Keratinocyte (primary cell): Measurements from ENCODE around the gene EYS. TPM values are rescaled to one million over a fixed set of nuclear protein-coding genes. Genes with fewer than 3 reads are reported as not detected.

Source experiments
- DNase-seq: peaks from one replicate; pipeline ENCODE4 v3.0.0-alpha.2; 2011; ENCODE audit warnings: low read depth, missing footprints, low spot score
- FAIRE-seq: peaks from 2 replicates; lab custom pipeline; 2011; peaks lifted over from hg19 to GRCh38; lab: Jason Lieb, UNC
- H2AFZ ChIP-seq: 2 replicates; pipeline ENCODE4 v1.6.0; 2012; ENCODE audit warnings: low read length, control low read depth, inconsistent platforms; ENCODE audit not compliant: control insufficient read depth
- H3K27ac ChIP-seq: 2 replicates; pipeline ENCODE4 v1.5.1; 2011; ENCODE audit warnings: low read length; ENCODE audit not compliant: control insufficient read depth, insufficient read depth
- H3K27me3 ChIP-seq: 3 replicates; pipeline ENCODE4 v1.6.0; 2011; ENCODE audit warnings: low read length; ENCODE audit not compliant: control insufficient read depth, insufficient read depth; ENCODE audit errors: extremely low read depth
- H3K36me3 ChIP-seq, 2 experiments: 2 replicates in 1 of 2; 3 replicates in 1 of 2; pipeline ENCODE4 v1.5.1; 2011; ENCODE audit warnings: low read length in 2 of 2, mild to moderate bottlenecking in 1 of 2; ENCODE audit not compliant: control insufficient read depth in 2 of 2, insufficient read depth in 2 of 2; ENCODE audit errors: extremely low read depth in 1 of 2
- H3K4me1 ChIP-seq: 3 replicates; pipeline ENCODE4 v1.5.1; 2011; ENCODE audit warnings: low read length; ENCODE audit not compliant: control insufficient read depth, insufficient read depth; ENCODE audit errors: extremely low read depth
- H3K4me2 ChIP-seq: 3 replicates; pipeline ENCODE4 v1.6.0; 2011; ENCODE audit warnings: low read depth, low read length; ENCODE audit not compliant: control insufficient read depth, insufficient read depth; ENCODE audit errors: extremely low read depth
- H3K4me3 ChIP-seq, 3 experiments: fragments of 200-600 bp in 1 of 3; sonication (generic) in 1 of 3; 2 replicates in 2 of 3; 3 replicates in 1 of 3; pipeline ENCODE4 v1.5.1; 2011 to 2016; ENCODE audit warnings: low read length in 3 of 3, mild to moderate bottlenecking in 3 of 3, control low read depth in 2 of 3, inconsistent platforms in 1 of 3, low read depth in 1 of 3, mixed read lengths in 1 of 3, mixed run types in 1 of 3, moderate library complexity in 1 of 3; ENCODE audit not compliant: control insufficient read depth in 2 of 3, insufficient read depth in 2 of 3; ENCODE audit errors: extremely low read depth in 1 of 3
- H3K79me2 ChIP-seq: 2 replicates; pipeline ENCODE4 v1.6.0; 2012; ENCODE audit warnings: low read length; ENCODE audit not compliant: control insufficient read depth, insufficient read depth
- H3K9ac ChIP-seq: 3 replicates; pipeline ENCODE4 v1.6.0; 2011; ENCODE audit warnings: low read length; ENCODE audit not compliant: control insufficient read depth, insufficient read depth; ENCODE audit errors: extremely low read depth
- H3K9me1 ChIP-seq: 3 replicates; pipeline ENCODE4 v1.6.0; 2011; ENCODE audit warnings: low read length; ENCODE audit not compliant: control insufficient read depth, insufficient read depth; ENCODE audit errors: extremely low read depth
- H3K9me3 ChIP-seq: 2 replicates; pipeline ENCODE4 v1.5.1; 2012; ENCODE audit warnings: low read depth, low read length; ENCODE audit not compliant: control insufficient read depth
- H4K20me1 ChIP-seq: 3 replicates; pipeline ENCODE4 v1.6.0; 2011; ENCODE audit warnings: low read length; ENCODE audit not compliant: control insufficient read depth, insufficient read depth; ENCODE audit errors: extremely low read depth
- EZH2 ChIP-seq: IDR thresholded peaks from one replicate; pipeline ENCODE4 v1.6.1; 2012; ENCODE audit warnings: inconsistent platforms, mild to moderate bottlenecking, low read length, moderate library complexity
- dilution Hi-C: fragments of 300-500 bp; cut with MboI; formaldehyde crosslinking; loops from one replicate; pipeline ENCODE4 v1.7.0; 2020; ENCODE audit warnings: low sequenced_read_pairs; ENCODE audit not compliant: extremely low pct_ligation_motif_present
- polyA plus RNA-seq, 5 experiments: library from polyadenylated mRNA; depleted of rRNA in 3 of 5; stranded (reverse) in 3 of 5; stranded (forward) in 1 of 5; unstranded in 1 of 5; fragments of >200 nt; gene quantifications; 1 replicate in 1 of 5; 2 replicates in 3 of 5; 3 replicates in 1 of 5; pipeline versions ENCODE4 v1.2.1 to v1.2.3, GENCODE V29; 2011 to 2012; ENCODE audit warnings: missing spikeins in 2 of 5, low read depth in 1 of 5, low replicate concordance in 1 of 5
- TF ChIP-seq, protein P1 (sequence below), 3 experiments: IDR thresholded peaks in 1 of 3; conservative IDR thresholded peaks in 1 of 3; optimal IDR thresholded peaks in 1 of 3; 2 replicates in 2 of 3; 3 replicates in 1 of 3; pipeline versions ENCODE3 to v1.5.1; 2011; ENCODE audit warnings: low read length in 3 of 3, mild to moderate bottlenecking in 3 of 3, moderate library complexity in 2 of 3, control low read depth in 1 of 3, inconsistent platforms in 1 of 3; ENCODE audit not compliant: insufficient read depth in 2 of 3; ENCODE audit errors: extremely low read depth in 1 of 3

The EYS gene
- polyA plus RNA-seq, 1 donor (not counting 4 experiments of a cell fraction or from before 2014, with no cell fraction given) = 0.34 TPM

DNA sequence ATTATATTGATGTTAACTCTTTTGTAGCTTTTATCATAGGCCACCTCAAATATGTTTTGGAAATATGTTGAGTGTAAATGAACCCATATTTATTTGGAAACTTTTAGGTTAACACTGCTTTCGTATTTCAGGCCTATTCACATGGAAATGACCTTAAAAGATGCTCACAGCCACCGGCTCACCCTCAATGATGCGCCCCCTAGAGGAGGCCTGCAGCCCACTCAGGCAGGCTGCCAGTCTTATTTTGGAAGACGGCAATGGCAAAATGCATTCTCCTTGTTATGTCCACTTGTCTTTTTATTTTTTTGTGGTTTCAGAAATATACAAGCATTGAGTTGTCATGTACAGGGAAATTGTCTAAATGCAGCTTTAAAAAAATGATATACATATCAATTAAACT lies 1201.7 kb downstream of the EYS start:
- no peaks in the 10 kb centered on the region for H3K9me1 ChIP-seq
- FAIRE-seq (no peak), DNase-seq (no peak)
- no peaks in the 10 kb centered on the region for H3K27me3 ChIP-seq
- H2AFZ ChIP-seq = no peak overlapping the region
- no peaks in the 10 kb centered on the region for H3K4me1 ChIP-seq
- H4K20me1 ChIP-seq = no peaks in the 10 kb centered on the region
- no peak overlapping the region for H3K4me3 ChIP-seq
- TF ChIP-seq EZH2 = no peak
- TF ChIP-seq, protein P1, sequence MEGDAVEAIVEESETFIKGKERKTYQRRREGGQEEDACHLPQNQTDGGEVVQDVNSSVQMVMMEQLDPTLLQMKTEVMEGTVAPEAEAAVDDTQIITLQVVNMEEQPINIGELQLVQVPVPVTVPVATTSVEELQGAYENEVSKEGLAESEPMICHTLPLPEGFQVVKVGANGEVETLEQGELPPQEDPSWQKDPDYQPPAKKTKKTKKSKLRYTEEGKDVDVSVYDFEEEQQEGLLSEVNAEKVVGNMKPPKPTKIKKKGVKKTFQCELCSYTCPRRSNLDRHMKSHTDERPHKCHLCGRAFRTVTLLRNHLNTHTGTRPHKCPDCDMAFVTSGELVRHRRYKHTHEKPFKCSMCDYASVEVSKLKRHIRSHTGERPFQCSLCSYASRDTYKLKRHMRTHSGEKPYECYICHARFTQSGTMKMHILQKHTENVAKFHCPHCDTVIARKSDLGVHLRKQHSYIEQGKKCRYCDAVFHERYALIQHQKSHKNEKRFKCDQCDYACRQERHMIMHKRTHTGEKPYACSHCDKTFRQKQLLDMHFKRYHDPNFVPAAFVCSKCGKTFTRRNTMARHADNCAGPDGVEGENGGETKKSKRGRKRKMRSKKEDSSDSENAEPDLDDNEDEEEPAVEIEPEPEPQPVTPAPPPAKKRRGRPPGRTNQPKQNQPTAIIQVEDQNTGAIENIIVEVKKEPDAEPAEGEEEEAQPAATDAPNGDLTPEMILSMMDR (optimal IDR thresholded peaks at IDR 0.05 in 1 of 3, IDR thresholded peaks at IDR 0.05 in 1 of 3, conservative IDR thresholded peaks at IDR 0.05 in 1 of 3; ENCODE audit: extremely low read depth in 1 of 3, insufficient read depth in 2 of 3, low read length in 3 of 3) = peak; percentile 51 to 70 (median 55)
- H3K9ac ChIP-seq = no peak overlapping the region
- H3K9me3 ChIP-seq = no peaks in the 10 kb centered on the region
- H3K4me2 ChIP-seq = no peak overlapping the region
- H3K36me3 ChIP-seq = no peaks in the 10 kb centered on the region
- no peak overlapping the region for H3K27ac ChIP-seq
- dilution Hi-C loops = no loop called here
- H3K79me2 ChIP-seq = no peaks in the 10 kb centered on the region

DNA sequence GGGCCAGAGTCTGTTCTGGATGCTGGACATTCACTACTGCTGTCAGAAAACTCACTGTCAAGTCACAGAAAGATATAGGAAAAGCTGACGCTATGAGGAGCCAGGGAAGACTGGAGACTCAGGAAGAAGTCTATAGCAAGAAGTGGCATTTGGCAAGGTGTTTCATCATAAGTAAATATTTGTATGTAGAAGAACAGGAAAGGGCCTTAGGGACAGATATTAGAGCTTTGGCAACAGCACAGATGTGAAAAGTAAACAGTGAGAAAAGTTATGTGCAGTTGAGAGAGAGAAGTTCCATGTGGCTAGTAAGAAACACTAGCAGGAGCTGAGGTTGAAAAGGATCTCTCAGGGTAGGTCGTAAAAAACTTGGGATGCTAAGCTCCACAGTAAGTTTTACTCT lies 1202.5 kb downstream of the EYS start:
- Histone ChIP-seq H3K4me3 (no peak overlapping the region), H2AFZ (no peak overlapping the region), H3K9me3 (no peaks in the 10 kb centered on the region), H4K20me1 (no peaks in the 10 kb centered on the region), H3K27me3 (no peaks in the 10 kb centered on the region), H3K9me1 (no peaks in the 10 kb centered on the region), H3K36me3 (no peaks in the 10 kb centered on the region), H3K4me2 (no peak overlapping the region), H3K4me1 (no peaks in the 10 kb centered on the region), H3K79me2 (no peaks in the 10 kb centered on the region), H3K27ac (no peak overlapping the region), H3K9ac (no peak overlapping the region)
- TF ChIP-seq EZH2 = no peak
- TF ChIP-seq, protein P1 (optimal IDR thresholded peaks at IDR 0.05 in 1 of 3, IDR thresholded peaks at IDR 0.05 in 1 of 3, conservative IDR thresholded peaks at IDR 0.05 in 1 of 3; ENCODE audit: extremely low read depth in 1 of 3, insufficient read depth in 2 of 3, low read length in 3 of 3) = no peak
- FAIRE-seq (no peak), DNase-seq (no peak)
- dilution Hi-C loops = no loop called here
